Activated CD8-positive, alpha-beta T cell treated with anti-CD3 and anti-CD28 coated beads for 36 hours (primary cell): Measurements from ENCODE around the gene TUBAL3. TPM values are rescaled to one million over a fixed set of nuclear protein-coding genes. Genes with fewer than 3 reads are reported as not detected.

Experiments
- ATAC-seq: fragments of 200-7000 bp; cut with Tn5 transposase; one replicate; pipeline ENCODE4 v1.10.0; 2021; ENCODE audit warnings: mild to moderate bottlenecking, moderate library complexity
- CTCF ChIA-PET: fragments of 350-600 bp; sonication (Branson Sonifier 250); formaldehyde crosslinking; loops from one replicate; lab custom pipeline; 2021; ENCODE audit warnings: antibody characterized with exemption; lab: Charles Lee
- POLR2A ChIA-PET: fragments of 350-600 bp; sonication (Branson Sonifier 250); formaldehyde crosslinking; loops from one replicate; lab custom pipeline; 2021; ENCODE audit warnings: antibody characterized with exemption; lab: Charles Lee
- DNase-seq: peaks from one replicate; pipeline ENCODE4 v3.0.0-alpha.2; 2020
- H3K27ac Mint-ChIP-seq: one replicate; pipeline ENCODE4 v1.8.0; 2021; ENCODE audit warnings: mild to moderate bottlenecking, mixed read lengths
- H3K27me3 Mint-ChIP-seq: one replicate; pipeline ENCODE4 v1.8.0; 2021; ENCODE audit warnings: mixed read lengths
- H3K36me3 Mint-ChIP-seq: one replicate; pipeline ENCODE4 v1.8.0; 2021; ENCODE audit warnings: low read depth, mixed read lengths
- H3K4me1 Mint-ChIP-seq: one replicate; pipeline ENCODE4 v1.8.0; 2021; ENCODE audit warnings: low read depth, mixed read lengths
- H3K4me3 Mint-ChIP-seq: one replicate; pipeline ENCODE4 v1.8.0; 2021; ENCODE audit warnings: mild to moderate bottlenecking, moderate library complexity, mixed read lengths
- H3K9me3 Mint-ChIP-seq: one replicate; pipeline ENCODE4 v1.8.0; 2021; ENCODE audit warnings: mixed read lengths
- CTCF ChIP-seq: fragments of 200-600 bp; IDR thresholded peaks from one replicate; pipeline ENCODE4 v1.8.0; 2022; ENCODE audit warnings: antibody characterized with exemption, mild to moderate bottlenecking
- intact Hi-C: fragments of 100-400 bp; cut with micrococcal nuclease; formaldehyde crosslinking; loops from one replicate; pipeline ENCODE4 v1.10.0; 2022
- total RNA-seq, 2 experiments: library from RNA; stranded (reverse); gene quantifications; one replicate each; pipeline ENCODE4 v1.2.3, GENCODE V29; 2021

Gene TUBAL3
- total RNA-seq, 2 experiments from 2014 or later = not detected

DNA sequence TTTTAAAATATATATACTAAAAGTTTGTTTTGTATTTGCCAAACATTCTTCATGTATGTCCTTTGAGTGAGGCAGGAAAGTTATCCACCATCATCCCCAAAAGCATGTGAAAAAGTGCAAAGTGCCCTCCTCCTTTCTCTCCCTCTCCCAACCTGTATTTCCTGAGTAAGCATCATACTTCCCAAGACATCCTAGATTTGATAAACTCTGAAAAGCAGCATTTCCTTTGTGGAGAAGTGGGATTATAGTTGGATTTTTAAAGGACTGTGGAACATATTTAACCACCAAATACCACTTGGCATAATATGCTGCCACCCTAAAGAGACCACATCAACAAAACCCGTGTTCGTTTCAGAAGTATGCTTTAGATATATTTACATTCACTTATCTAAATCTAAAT lies 44.6 kb upstream of the TUBAL3 start:
- DNase-seq (no peak), ATAC-seq (no peak)
- Mint-ChIP-seq H3K4me1 (peaks cover 35% of the 10 kb centered on the region), H3K4me3 (no peak overlapping the region), H3K36me3 (peaks cover 22% of the 10 kb centered on the region), H3K9me3 (no peaks in the 10 kb centered on the region), H3K27me3 (peaks cover 5% of the 10 kb centered on the region), H3K27ac (no peak overlapping the region)
- CTCF ChIA-PET = interaction anchor here (18.5 kb wide), 1 partner anchor 172 kb away, joined by 246 read pairs; no protein-coding TSS in a partner anchor
- POLR2A ChIA-PET = no interaction called here
- intact Hi-C loops = loop anchor here (5.0 kb wide), 1 partner anchor 103 kb away; no protein-coding TSS in a partner anchor
- no peak for TF ChIP-seq CTCF

DNA sequence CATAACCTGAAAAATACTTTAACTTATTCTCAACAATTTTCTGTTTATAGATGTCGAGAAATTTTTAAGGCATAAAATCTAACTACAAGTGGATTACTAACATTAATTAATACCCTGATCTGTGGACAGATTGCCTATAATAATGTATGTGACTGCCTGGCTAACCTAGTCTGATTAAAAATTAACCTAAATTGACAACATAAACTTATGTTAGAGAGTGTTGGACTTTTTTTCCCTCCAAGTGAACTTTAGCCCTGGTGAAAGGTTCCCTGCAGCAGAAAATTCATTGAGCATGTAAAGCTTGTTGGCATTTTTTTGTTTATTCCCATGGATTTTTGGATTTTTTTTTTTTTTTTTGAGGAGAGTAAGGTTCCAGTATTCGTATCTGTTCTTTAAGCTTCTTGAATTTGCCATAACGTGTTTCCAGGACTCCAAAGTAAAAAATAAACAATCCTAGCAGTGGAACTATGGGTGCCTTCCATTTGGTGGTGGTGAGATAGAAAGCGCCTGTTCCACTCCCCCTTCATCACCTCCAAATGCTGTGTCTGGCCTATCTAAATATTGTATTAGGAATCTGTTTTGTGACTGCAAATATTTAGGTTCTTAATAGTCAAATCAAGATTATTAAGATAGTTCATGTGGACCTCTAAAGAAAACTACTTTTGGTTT lies 43.8 kb upstream of the TUBAL3 start:
- peaks cover 16% of the 10 kb centered on the region for H3K36me3 Mint-ChIP-seq
- peaks cover 5% of the 10 kb centered on the region for H3K27me3 Mint-ChIP-seq
- peaks cover 41% of the 10 kb centered on the region for H3K4me1 Mint-ChIP-seq
- ATAC-seq (no peak), DNase-seq (no peak)
- intact Hi-C loops = loop anchor here (5.0 kb wide), 1 partner anchor 104 kb away; no protein-coding TSS in a partner anchor
- H3K4me3 Mint-ChIP-seq = no peak overlapping the region
- no peak overlapping the region for H3K27ac Mint-ChIP-seq
- ChIA-PET POLR2A (interaction anchor here (1.2 to 1.4 kb wide), 2 partner anchors 100 to 176 kb away, joined by 3 to 4 read pairs; no protein-coding TSS in a partner anchor), CTCF (interaction anchor here (1.6 to 18.5 kb wide), 4 partner anchors 13 to 599 kb away, joined by 5 to 246 read pairs (median 8); no protein-coding TSS in a partner anchor)
- TF ChIP-seq CTCF = no peak
- H3K9me3 Mint-ChIP-seq = no peaks in the 10 kb centered on the region

GRCh38 chr10:5447611-5448071 lies 43.0 kb upstream of the TUBAL3 start:
- POLR2A ChIA-PET = interaction anchor here (1.2 to 1.4 kb wide), 2 partner anchors 101 to 177 kb away, joined by 3 to 4 read pairs; no protein-coding TSS in a partner anchor
- peak overlapping the region; percentile 50 for H3K4me3 Mint-ChIP-seq
- intact Hi-C loops = loop anchor here (2.0 to 5.0 kb wide), 2 partner anchors 105 to 181 kb away; no protein-coding TSS in a partner anchor
- H3K36me3 Mint-ChIP-seq = peaks cover 9% of the 10 kb centered on the region
- TF ChIP-seq CTCF = no peak
- CTCF ChIA-PET = interaction anchor here (1.6 to 18.5 kb wide), 5 partner anchors 12 to 598 kb away, joined by 4 to 246 read pairs (median 7); no protein-coding TSS in a partner anchor
- peaks cover 5% of the 10 kb centered on the region for H3K27me3 Mint-ChIP-seq
- H3K27ac Mint-ChIP-seq = peak overlapping the region; percentile 50
- DNase-seq (peak; percentile 44), ATAC-seq (peak; percentile 79)
- no peaks in the 10 kb centered on the region for H3K9me3 Mint-ChIP-seq
- H3K4me1 Mint-ChIP-seq = peaks cover 47% of the 10 kb centered on the region

- Mint-ChIP-seq H3K27ac (peak overlapping the region; percentile 7), H3K27me3 (peaks cover 5% of the 10 kb centered on the region), H3K36me3 (peaks cover 8% of the 10 kb centered on the region), H3K4me1 (peaks cover 49% of the 10 kb centered on the region), H3K9me3 (no peaks in the 10 kb centered on the region), H3K4me3 (peak overlapping the region; percentile 50)
- no peak for TF ChIP-seq CTCF
- intact Hi-C loops = loop anchor here (2.0 to 5.0 kb wide), 2 partner anchors 105 to 182 kb away; no protein-coding TSS in a partner anchor
- ATAC-seq = peak; percentile 12
- ChIA-PET POLR2A (interaction anchor here (1.0 to 1.4 kb wide), 3 partner anchors 102 to 182 kb away, joined by 3 to 4 read pairs (median 3); no protein-coding TSS in a partner anchor), CTCF (interaction anchor here (0.9 to 18.5 kb wide), 6 partner anchors 12 to 598 kb away, joined by 3 to 246 read pairs (median 6); no protein-coding TSS in a partner anchor)
- no peak for DNase-seq
Measured at GRCh38 chr10:5447056-5447455, 42.4 kb upstream of the TUBAL3 start.
